Measurements from ENCODE around the gene AICDA.

- TF ChIP-seq POLR2A (IDR thresholded peaks at IDR 0.05) (no peak), CTCF (IDR thresholded peaks at IDR 0.05) (no peak), POLR2AphosphoS5 (IDR thresholded peaks at IDR 0.05) (no peak)
These were observed 23.9 kb upstream of the AICDA start for GRCh38 chr12:8636581-8636980.

All from gastroesophageal sphincter (tissue), 3 donors.